Activated CD4-positive, alpha-beta T cell treated with anti-CD3 and anti-CD28 coated beads, Interleukin-2, Interleukin-4, amounts not matched to agents 100 ng/mL and 50 ng/mL, durations not matched to agents 16 hours and 8 hours (primary cell): Measurements from ENCODE around the gene UGGT2.
"Not testable (repeated sequence)": the region's sequence is repeated elsewhere in the genome, so short reads cannot be mapped to it uniquely, and the experiment has no call there.

Experiments used
- DNase-seq: peaks from one replicate; pipeline ENCODE4 v3.0.0-alpha.2; 2020; ENCODE audit warnings: low spot score

Gene UGGT2

GRCh38 chr13:95893861-95894260, 159.3 kb downstream of the UGGT2 start:
- no peak for DNase-seq

- no peak for DNase-seq
These were observed 171.1 kb downstream of the UGGT2 start for GRCh38 chr13:95882121-95882520.

- DNase-seq, result no peak
These were observed 172.9 kb downstream of the UGGT2 start for GRCh38 chr13:95880331-95880730.

- no peak for DNase-seq
These were observed 178.9 kb downstream of the UGGT2 start for GRCh38 chr13:95874286-95874685.

GRCh38 chr13:95870421-95870820, 182.8 kb downstream of the UGGT2 start:
- DNase-seq, result no peak

GRCh38 chr13:95865080-95865615, 188.1 kb downstream of the UGGT2 start:
- no peak for DNase-seq

GRCh38 chr13:95862408-95862807, 190.8 kb downstream of the UGGT2 start:
- DNase-seq, result no peak

- no peak for DNase-seq
These were observed 191.9 kb downstream of the UGGT2 start for GRCh38 chr13:95861296-95861695.

GRCh38 chr13:95858286-95859075, 194.7 kb downstream of the UGGT2 start:
- no peak for DNase-seq

GRCh38 chr13:95845656-95846055, 207.5 kb downstream of the UGGT2 start:
- not testable (repeated sequence) for DNase-seq

- no peak for DNase-seq
These were observed 210.3 kb downstream of the UGGT2 start for GRCh38 chr13:95842898-95843297.

- no peak for DNase-seq
These were observed 211.3 kb downstream of the UGGT2 start for GRCh38 chr13:95841894-95842293.

GRCh38 chr13:95834134-95834765, 219.0 kb downstream of the UGGT2 start:
- DNase-seq, result peak; percentile 60

GRCh38 chr13:95833719-95834118, 219.5 kb downstream of the UGGT2 start:
- no peak for DNase-seq

- no peak for DNase-seq
These were observed 220.1 kb downstream of the UGGT2 start for GRCh38 chr13:95833126-95833525.

- DNase-seq, result no peak
These were observed 230.9 kb downstream of the UGGT2 start for GRCh38 chr13:95822303-95822702.

- DNase-seq, result no peak
These were observed 238.7 kb downstream of the UGGT2 start for GRCh38 chr13:95814495-95814894.

GRCh38 chr13:95813139-95813538, 240.1 kb downstream of the UGGT2 start:
- DNase-seq, result no peak

- DNase-seq, result no peak
These were observed 243.8 kb downstream of the UGGT2 start for GRCh38 chr13:95809429-95809828.

GRCh38 chr13:95805921-95806320, 247.3 kb downstream of the UGGT2 start:
- DNase-seq, result no peak

GRCh38 chr13:95801825-95802224, 251.4 kb downstream of the UGGT2 start:
- no peak for DNase-seq

- DNase-seq, result no peak
These were observed 252.8 kb downstream of the UGGT2 start for GRCh38 chr13:95800436-95800835.

GRCh38 chr13:95797016-95797415, 256.2 kb downstream of the UGGT2 start:
- DNase-seq, result no peak
